Activated naive CD8-positive, alpha-beta T cell treated with anti-CD3 and anti-CD28 coated beads for 36 hours (primary cell): Measurements from ENCODE around the gene ZDHHC11B. TPM values are rescaled to one million over a fixed set of nuclear protein-coding genes. Genes with fewer than 3 reads are reported as not detected.
"Not testable (repeated sequence)": the region's sequence is repeated elsewhere in the genome, so short reads cannot be mapped to it uniquely, and the experiment has no call there.

ENCODE experiments used
- DNase-seq: peaks from one replicate; pipeline ENCODE4 v3.0.0; 2021
- H3K27ac Mint-ChIP-seq: one replicate; pipeline ENCODE4 v1.8.0; 2022; ENCODE audit warnings: mild to moderate bottlenecking, moderate library complexity, mixed read lengths
- H3K27me3 Mint-ChIP-seq: one replicate; pipeline ENCODE4 v1.8.0; 2022; ENCODE audit warnings: mild to moderate bottlenecking, mixed read lengths
- H3K36me3 Mint-ChIP-seq: one replicate; pipeline ENCODE4 v1.8.0; 2021; ENCODE audit warnings: mild to moderate bottlenecking, mixed read lengths
- H3K4me1 Mint-ChIP-seq: one replicate; pipeline ENCODE4 v1.8.0; 2021; ENCODE audit warnings: mixed read lengths
- H3K4me3 Mint-ChIP-seq: one replicate; pipeline ENCODE4 v1.8.0; 2022; ENCODE audit warnings: mild to moderate bottlenecking, moderate library complexity, mixed read lengths
- H3K9me3 Mint-ChIP-seq: one replicate; pipeline ENCODE4 v1.8.0; 2022; ENCODE audit warnings: mixed read lengths
- total RNA-seq, 2 experiments: library from RNA; stranded (reverse); gene quantifications; one replicate each; pipeline ENCODE4 v1.2.3, GENCODE V29; 2021

Gene ZDHHC11B
- total RNA-seq, 2 experiments from 2014 or later, result not detected

DNA sequence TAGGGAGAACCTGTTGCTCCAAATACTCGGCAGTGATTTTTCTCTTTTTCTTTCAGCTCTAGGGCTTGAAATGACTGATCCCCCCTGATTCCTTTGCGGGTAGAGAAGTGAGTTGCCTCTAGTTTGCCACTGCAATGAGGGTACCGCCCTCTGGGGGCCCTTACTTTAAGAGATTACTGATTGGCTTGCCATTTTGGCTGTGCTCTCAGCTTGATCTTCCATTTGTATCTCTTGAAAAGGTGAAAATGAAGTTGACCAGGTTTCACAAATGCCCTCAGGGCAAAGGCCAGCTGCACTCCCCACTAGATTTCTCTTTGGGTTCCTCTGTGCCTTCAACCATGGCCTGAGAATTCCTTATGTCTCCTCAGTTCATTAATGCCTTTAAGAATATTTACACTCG lies 13.5 kb upstream of the ZDHHC11B start:
- not testable (repeated sequence) for H3K27ac Mint-ChIP-seq, H3K4me3 Mint-ChIP-seq, H3K4me1 Mint-ChIP-seq, DNase-seq, H3K27me3 Mint-ChIP-seq
- H3K9me3 Mint-ChIP-seq, result peaks cover 13% of the 10 kb centered on the region
- H3K36me3 Mint-ChIP-seq, result peaks cover 18% of the 10 kb centered on the region

DNA sequence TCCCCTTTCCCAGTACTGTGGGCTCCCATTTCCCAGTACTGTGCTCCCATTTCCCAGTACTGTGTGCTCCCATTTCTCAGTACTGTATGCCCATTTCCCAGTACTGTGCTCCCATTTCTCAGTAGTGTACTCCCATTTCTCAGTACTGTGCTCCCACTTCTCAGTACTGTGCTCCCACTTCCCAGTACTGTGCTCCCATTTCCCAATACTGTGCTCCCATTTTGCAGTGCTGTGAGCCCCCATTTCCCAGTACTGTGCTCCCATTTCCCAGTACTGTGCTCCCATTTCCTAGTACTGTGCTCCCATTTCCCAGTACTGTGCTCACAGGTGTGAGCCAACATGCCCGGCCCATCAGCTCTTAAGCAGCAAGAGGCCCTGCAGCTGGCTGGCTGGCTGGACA lies 11.3 kb upstream of the ZDHHC11B start:
- not testable (repeated sequence) for H3K27ac Mint-ChIP-seq, DNase-seq, H3K4me3 Mint-ChIP-seq, H3K4me1 Mint-ChIP-seq, H3K27me3 Mint-ChIP-seq
- peaks cover 11% of the 10 kb centered on the region for H3K36me3 Mint-ChIP-seq
- peaks cover 21% of the 10 kb centered on the region for H3K9me3 Mint-ChIP-seq

DNA sequence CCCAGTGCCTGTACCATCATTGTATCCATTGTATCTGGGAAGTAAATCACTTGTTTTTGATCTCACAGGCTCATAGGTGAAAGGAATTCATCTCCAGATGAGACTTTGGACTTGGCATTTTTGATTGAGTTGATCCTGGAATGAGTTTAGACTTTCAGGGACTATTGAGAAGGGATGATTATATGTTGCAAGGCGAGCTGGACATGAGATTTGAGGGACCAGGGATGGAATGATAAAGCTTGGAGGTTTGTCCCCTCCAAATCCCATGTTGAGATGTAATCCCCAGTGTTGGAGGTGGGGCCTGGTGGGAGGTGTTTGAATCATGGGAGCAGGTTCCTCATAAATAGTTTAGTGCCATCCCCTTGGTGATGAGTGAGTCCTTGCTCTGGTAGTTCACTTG lies 10.4 kb upstream of the ZDHHC11B start:
- H3K4me3 Mint-ChIP-seq, H3K27me3 Mint-ChIP-seq, H3K27ac Mint-ChIP-seq, H3K4me1 Mint-ChIP-seq, DNase-seq: not testable (repeated sequence)
- peaks cover 26% of the 10 kb centered on the region for H3K9me3 Mint-ChIP-seq
- H3K36me3 Mint-ChIP-seq, result peaks cover 11% of the 10 kb centered on the region

DNA sequence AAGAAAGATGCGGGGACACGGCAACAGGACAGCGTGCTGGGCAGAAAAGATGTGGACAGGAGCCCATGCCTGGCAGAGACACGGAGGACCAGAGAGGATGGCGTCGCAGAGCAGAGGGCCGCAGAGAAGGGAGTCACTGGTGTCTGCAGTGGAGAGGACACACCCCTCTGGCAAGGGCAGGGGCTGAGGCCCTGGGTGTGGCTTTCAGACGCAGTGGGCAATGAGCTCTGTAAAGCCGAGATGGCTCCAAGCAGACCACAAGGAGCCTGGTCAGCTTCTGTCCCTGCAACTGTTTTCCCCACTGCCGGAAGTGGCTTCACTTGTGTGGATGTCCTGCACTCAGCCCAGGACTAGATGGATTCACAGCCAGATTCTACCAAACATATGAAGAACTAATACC lies 4.2 kb upstream of the ZDHHC11B start:
- peaks cover 23% of the 10 kb centered on the region for H3K9me3 Mint-ChIP-seq
- DNase-seq, H3K27ac Mint-ChIP-seq, H3K27me3 Mint-ChIP-seq, H3K4me3 Mint-ChIP-seq, H3K36me3 Mint-ChIP-seq, H3K4me1 Mint-ChIP-seq: not testable (repeated sequence)

DNA sequence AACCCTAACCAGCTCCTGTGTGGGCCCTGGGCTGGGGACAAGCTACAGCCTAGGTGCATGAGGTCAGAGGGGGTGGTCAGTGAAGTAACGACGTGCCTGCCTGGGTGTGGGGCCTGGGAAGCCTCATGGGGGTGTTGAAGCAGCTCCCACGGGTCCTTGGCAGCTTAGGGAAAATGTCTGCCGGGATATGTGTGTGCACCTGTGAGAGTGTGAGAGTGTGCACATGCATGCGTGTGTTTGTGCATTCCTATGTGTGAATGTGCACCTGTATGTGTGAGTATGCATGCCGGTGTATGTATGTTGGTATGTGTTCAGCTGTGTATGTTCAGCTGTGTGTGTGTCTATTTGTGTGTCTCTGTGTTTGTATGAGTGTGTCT lies 3.3 kb upstream of the ZDHHC11B start:
- H3K36me3 Mint-ChIP-seq, DNase-seq, H3K4me3 Mint-ChIP-seq, H3K4me1 Mint-ChIP-seq, H3K27ac Mint-ChIP-seq: not testable (repeated sequence)
- Mint-ChIP-seq H3K27me3 (peaks cover 11% of the 10 kb centered on the region), H3K9me3 (peaks cover 16% of the 10 kb centered on the region)

DNA sequence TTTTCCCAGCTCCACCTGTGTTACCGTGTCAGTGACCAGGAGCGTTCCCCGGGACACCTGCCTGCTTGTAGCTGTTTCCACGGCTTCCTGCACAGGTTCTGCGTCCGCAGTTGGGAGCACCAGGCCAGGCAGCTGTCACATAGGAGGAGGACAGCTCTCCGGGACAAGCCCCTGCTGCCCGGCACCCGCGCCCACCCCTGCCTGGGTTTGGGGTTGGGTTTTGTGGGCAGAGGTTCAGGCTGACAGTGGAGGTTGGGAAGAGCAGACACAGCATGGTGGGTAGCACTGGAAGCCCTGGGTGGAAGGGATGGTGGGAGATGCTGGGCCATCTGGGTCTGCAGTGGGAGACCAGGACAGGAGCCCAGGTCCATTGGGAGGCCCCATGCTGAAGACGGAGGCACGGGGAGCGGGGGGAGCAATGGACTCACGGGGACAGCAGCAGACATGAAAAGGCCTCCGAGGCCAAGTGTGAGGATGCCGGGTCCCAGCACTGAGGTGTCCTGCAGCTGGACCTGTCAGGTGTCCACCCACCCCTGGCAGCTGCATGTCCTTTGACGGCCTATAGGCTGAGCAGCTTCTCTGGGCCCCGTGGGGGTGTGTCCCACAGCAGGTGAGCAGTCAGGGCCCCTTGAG lies 2.8 kb upstream of the ZDHHC11B start:
- not testable (repeated sequence) for H3K27ac Mint-ChIP-seq, H3K36me3 Mint-ChIP-seq, DNase-seq, H3K4me3 Mint-ChIP-seq, H3K4me1 Mint-ChIP-seq
- Mint-ChIP-seq H3K9me3 (peaks cover 16% of the 10 kb centered on the region), H3K27me3 (peaks cover 11% of the 10 kb centered on the region)

DNA sequence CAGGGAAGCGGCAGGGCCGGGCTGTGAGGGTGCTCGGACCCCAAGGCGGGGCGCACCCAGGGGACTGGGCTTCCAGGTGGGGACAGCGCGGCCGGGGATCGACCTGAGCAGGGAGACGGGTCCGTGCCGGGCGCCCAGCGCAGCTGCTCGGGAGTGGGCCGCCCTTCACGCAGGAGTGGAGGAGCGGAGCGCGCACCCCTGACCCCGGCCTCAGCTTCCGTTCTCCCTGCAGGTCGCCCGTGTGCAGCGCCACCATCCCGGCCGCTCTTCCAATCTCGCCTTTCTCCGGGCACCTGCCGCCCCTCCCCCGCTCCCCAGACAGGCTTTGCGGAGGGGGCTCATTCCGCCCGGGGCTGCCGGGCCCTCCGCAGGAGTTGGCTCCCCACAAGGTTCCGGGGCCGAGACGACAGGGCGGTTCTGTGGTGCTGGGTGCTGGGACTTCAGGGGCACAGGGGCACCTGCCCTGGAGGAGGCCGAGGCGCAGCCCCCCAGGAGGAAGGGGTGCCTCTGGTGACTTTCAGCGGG lies 714 bp upstream of the ZDHHC11B start:
- not testable (repeated sequence) for DNase-seq, H3K9me3 Mint-ChIP-seq, H3K27ac Mint-ChIP-seq, H3K36me3 Mint-ChIP-seq, H3K27me3 Mint-ChIP-seq, H3K4me1 Mint-ChIP-seq
- H3K4me3 Mint-ChIP-seq, result peak overlapping the region; percentile 54

DNA sequence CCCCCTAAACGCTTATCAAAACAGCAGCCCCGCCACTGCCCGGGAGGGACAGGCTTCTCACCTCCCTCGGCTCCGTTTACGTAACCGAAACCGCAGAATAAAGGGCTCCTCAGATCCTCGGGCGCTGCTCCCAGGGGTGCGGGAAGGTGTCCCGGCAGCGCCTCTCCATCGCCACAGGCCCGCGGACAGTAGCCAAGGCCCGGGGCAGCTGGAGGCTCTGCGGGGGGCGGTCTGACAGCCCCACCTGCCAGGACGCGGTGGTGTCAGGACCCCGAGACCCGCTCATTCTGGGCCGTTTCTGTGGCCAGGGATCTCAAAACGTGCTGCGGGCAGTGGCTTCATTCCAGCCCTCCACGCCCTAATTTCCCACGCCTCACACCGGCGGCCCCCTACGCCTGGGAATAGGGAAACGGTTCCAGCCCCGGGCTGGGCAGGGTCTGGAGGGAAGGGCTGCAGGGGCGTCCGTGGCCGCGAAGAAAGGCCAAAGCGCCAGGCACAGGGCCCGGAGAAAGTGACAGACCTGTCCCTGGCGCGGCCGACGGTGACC lies 575 bp downstream of the ZDHHC11B start:
- H3K4me3 Mint-ChIP-seq, result peak overlapping the region; percentile 18
- H3K9me3 Mint-ChIP-seq, H3K27ac Mint-ChIP-seq, H3K4me1 Mint-ChIP-seq, H3K27me3 Mint-ChIP-seq, H3K36me3 Mint-ChIP-seq: not testable (repeated sequence)
- DNase-seq, result peak; percentile 22

DNA sequence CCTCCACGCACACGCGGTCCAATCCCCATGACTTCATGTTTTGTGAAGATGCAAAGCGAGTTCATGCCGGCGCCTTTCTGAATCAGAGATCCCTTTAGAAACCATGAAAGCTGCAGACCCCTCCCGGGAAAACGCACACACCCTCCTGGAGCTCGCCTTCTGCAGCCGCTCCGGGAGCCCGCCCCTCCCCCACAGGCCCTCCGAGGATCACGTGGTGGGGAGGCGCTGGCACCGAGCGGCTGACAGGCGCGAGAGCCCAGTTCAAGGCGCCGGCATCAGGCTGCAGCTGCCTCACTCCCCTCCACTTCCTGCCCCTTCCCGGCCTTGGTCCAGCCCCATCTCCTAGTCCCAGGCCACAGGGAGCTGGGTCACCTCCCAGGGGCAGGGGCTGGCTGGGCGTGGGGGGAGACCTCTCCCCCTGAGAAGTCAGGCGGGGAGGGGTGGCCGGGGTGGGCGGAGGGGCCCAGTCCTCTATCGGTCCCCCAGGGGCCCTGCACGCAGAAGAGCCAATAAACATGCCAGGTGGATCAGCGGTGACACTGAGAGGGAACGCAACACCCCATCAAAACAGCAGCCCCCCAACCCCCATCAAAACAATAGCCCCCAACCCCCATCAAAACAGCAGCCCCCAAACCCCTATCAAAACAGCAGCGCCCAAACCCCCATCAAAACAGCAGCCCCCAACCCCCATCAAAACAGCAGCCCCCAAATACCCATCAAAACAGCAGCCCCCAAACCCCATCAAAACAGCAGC lies 1.3 kb downstream of the ZDHHC11B start:
- H3K27me3 Mint-ChIP-seq, H3K27ac Mint-ChIP-seq, H3K9me3 Mint-ChIP-seq, H3K4me1 Mint-ChIP-seq, H3K36me3 Mint-ChIP-seq: not testable (repeated sequence)
- DNase-seq, result peak; percentile 24
- peak overlapping the region; percentile 2 for H3K4me3 Mint-ChIP-seq

DNA sequence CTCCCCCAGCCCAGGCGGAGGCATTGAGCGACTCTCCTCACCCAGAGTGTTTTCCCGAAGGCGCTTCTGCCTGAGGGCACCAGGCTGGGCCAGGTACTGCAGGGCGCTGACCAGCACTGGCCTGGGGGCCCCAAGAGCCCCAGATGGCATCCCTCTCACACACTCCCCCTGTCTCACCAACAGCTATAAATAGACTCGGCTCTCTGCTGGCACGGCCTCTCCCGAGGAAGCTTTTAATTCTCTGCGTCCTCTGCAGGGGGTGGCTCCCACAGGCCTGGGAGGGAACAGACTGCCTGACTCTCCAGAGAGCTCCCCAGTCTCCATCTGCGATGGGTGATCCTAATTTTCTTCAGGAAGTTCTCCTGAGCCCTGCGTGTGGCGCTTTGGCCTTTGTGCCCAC lies 2.2 kb downstream of the ZDHHC11B start:
- H3K4me1 Mint-ChIP-seq, H3K4me3 Mint-ChIP-seq, H3K9me3 Mint-ChIP-seq, DNase-seq, H3K36me3 Mint-ChIP-seq, H3K27ac Mint-ChIP-seq, H3K27me3 Mint-ChIP-seq: not testable (repeated sequence)

DNA sequence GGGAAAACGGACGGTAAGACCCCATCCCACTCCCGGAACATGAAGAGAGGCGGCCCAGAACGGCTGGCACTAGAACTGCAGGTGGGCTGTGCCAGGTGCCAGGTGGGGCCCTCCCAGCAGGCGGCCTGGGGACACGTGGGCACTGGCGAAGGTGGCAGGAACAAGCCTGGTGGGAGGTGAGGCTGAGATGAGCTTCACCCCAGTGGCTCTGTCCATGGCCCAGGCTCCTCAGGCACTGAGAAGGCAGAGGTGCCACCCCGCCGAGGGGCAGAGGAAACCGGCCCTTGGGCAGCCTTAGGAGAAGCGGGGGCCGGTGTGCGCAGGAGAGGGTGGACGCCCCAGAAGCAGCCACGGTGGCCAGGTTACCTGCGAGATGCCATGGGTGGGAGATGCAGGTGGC lies 4.0 kb downstream of the ZDHHC11B start:
- not testable (repeated sequence) for H3K4me1 Mint-ChIP-seq, H3K27me3 Mint-ChIP-seq, H3K4me3 Mint-ChIP-seq, DNase-seq, H3K27ac Mint-ChIP-seq, H3K9me3 Mint-ChIP-seq, H3K36me3 Mint-ChIP-seq

DNA sequence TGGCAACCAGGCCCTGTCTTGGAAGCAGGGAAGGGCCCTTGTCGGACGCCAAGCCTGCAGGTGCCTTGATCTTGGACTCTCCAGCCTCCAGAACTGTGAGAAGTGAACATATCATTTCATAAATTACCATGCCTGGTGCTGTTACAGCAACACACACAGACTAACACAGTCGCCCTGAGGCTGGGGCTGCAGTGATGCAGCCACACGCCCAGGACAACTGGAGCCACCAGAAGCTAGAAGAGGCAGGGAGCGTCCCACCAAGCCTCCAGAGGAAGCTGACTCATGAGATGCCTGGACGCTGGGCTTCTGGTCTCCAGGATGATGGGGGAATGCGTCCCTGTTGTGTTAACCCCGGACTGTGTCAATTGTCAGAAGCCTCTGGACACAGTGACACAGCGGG lies 5.6 kb downstream of the ZDHHC11B start:
- not testable (repeated sequence) for H3K27ac Mint-ChIP-seq, H3K4me1 Mint-ChIP-seq, H3K36me3 Mint-ChIP-seq, H3K9me3 Mint-ChIP-seq, DNase-seq, H3K4me3 Mint-ChIP-seq, H3K27me3 Mint-ChIP-seq

DNA sequence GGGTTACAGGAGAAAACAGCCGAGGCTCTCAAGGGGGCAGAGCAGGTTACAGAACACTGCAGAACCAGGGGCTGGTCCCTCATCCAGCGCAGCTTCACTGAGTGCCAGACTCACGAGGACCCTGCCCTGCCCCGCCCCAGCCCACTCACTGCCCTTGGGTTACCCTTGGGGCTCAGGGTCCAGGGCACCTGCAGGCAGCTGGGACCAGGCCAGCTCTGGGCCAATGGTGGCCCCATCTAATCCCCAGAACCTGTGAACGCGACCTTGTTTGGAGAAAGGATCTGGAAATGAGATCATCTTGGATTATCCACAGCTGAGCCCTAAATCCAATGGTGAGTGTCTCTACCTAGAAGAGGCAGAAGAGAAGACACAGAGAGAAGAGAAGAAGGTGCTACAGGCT lies 6.1 kb downstream of the ZDHHC11B start:
- not testable (repeated sequence) for H3K27ac Mint-ChIP-seq, H3K27me3 Mint-ChIP-seq, DNase-seq, H3K9me3 Mint-ChIP-seq, H3K36me3 Mint-ChIP-seq, H3K4me3 Mint-ChIP-seq, H3K4me1 Mint-ChIP-seq

DNA sequence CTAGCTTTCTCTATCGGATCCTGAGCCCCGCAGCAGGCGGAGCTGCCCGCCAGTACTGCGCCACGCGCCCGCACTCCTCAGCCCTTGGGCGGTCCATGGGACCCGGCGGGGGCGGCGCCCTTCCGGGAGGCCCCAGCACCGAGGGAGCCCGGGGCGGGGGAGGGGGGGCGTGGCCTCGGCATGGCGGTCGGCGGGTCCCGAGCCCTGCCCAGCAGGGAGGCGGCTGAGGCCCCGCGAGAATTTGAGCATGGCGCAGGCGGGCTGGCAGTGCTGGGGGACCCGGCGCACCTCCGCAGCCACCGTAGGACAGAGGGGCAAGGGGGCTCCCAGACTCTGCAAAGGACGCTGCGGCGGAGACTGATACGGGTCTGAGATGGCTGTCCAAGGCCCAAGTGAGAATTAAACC lies 6.8 kb downstream of the ZDHHC11B start:
- Mint-ChIP-seq H3K4me1 (no peaks in the 10 kb centered on the region), H3K4me3 (no peak overlapping the region), H3K9me3 (no peaks in the 10 kb centered on the region), H3K36me3 (no peaks in the 10 kb centered on the region), H3K27me3 (no peaks in the 10 kb centered on the region), H3K27ac (no peak overlapping the region)
- DNase-seq, result no peak

DNA sequence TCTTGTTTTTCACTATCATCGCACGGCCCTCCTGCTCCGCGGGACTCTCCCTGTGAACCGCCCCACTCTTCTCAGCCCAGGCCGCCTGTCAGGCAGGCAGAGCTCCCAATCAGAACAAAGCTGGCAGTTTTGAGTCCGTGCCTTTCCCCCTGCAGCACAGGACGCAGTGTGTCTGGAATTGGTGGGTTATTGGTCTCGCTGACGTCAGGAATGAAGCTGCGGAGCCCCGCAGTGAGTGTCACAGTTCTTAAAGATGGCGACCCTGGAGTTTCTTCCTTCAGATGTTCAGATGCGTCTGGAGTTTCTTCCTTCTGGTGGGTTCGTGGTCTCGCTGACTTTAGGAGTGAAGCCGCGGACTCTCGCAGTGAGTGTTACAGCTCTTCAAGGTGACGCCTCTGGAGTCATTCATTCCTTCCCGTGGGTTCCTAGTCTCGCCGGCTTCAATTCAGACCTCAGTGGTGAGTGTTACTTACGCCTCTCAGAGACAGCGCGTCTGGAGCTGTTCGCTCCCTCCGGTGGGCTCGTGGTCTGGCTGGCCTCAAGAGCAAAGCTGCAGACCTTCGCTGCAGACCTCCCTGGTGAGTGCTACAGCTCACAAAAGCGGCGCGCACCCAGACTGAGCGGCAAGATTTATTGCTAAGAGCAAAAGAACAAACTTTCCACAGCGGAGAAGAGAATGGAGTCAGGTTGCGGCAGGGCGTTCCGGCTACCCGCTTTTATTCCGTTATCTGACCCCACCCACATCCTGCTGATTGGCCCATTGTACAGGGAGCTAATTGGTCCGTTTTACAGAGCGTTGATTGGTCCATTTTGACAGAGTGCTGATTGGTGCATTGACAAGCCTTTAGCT lies 7.4 kb downstream of the ZDHHC11B start:
- H3K4me3 Mint-ChIP-seq, result no peak overlapping the region
- no peak overlapping the region for H3K27ac Mint-ChIP-seq
- no peak for DNase-seq
- H3K4me1 Mint-ChIP-seq, result no peaks in the 10 kb centered on the region
- H3K27me3 Mint-ChIP-seq, result no peaks in the 10 kb centered on the region
- H3K36me3 Mint-ChIP-seq, result no peaks in the 10 kb centered on the region
- H3K9me3 Mint-ChIP-seq, result no peaks in the 10 kb centered on the region
